Esophagus muscularis mucosa (tissue), 4 donors: Measurements from ENCODE around the gene NAB1.

ENCODE experiments used
- CTCF ChIP-seq, 3 experiments: fragments of 200-600 bp in 2 of 3; fragments of 450-650 bp in 1 of 3; sonication (generic) in 2 of 3; IDR thresholded peaks; one replicate each; pipeline ENCODE4 v1.5.1; 2017 to 2019; ENCODE audit warnings: antibody characterized with exemption in 3 of 3, mild to moderate bottlenecking in 2 of 3, moderate library complexity in 1 of 3
- EP300 ChIP-seq: sonication (generic); formaldehyde crosslinking; IDR thresholded peaks from one replicate; pipeline ENCODE4 v1.6.1; 2017; ENCODE audit warnings: antibody characterized with exemption
- POLR2A ChIP-seq: fragments of 450-650 bp; IDR thresholded peaks from one replicate; pipeline ENCODE4 v1.6.1; 2017; ENCODE audit warnings: antibody characterized with exemption, moderate library complexity, mild to moderate bottlenecking, low read depth
- POLR2AphosphoS5 ChIP-seq, 2 donors: sonication (generic); formaldehyde crosslinking; IDR thresholded peaks; one replicate each; pipeline ENCODE4 v1.6.1; 2017; ENCODE audit warnings: antibody characterized with exemption in 2 of 2

GRCh38 chr2:190697421-190697820, 48.5 kb downstream of the NAB1 start:
- TF ChIP-seq CTCF (IDR thresholded peaks at IDR 0.05) (no peak), POLR2A (no peak), EP300 (no peak), POLR2AphosphoS5 (IDR thresholded peaks at IDR 0.05) (no peak)
